ENCODE measurements around the gene PSMB2. TPM values are rescaled to one million over a fixed set of nuclear protein-coding genes. Genes with fewer than 3 reads are reported as not detected.

PSMB2 gene
- total RNA-seq, 1 experiment from 2014 or later = 82.6 TPM

- no peaks in the 10 kb centered on the region for H3K4me1 Mint-ChIP-seq (ENCODE audit: insufficient read depth, unreplicated experiment)
- ChIA-PET POLR2A (interaction anchor here (1.2 kb wide), 1 partner anchor 176 kb away, joined by 3 read pairs; the partner anchor contains the start of gene CLSPN), CTCF (interaction anchor here (0.6 to 1.0 kb wide), 6 partner anchors 9 to 567 kb away, joined by 3 to 4 read pairs (median 3); no protein-coding TSS in a partner anchor)
- H3K9me3 Mint-ChIP-seq (ENCODE audit: unreplicated experiment) = no peaks in the 10 kb centered on the region
- TF ChIP-seq CTCF (IDR thresholded peaks at IDR 0.05; ENCODE audit: unreplicated experiment) = no peak
- H3K27ac Mint-ChIP-seq (ENCODE audit: low read depth, unreplicated experiment) = no peak overlapping the region
- no peak overlapping the region for H3K4me3 Mint-ChIP-seq (ENCODE audit: unreplicated experiment)
- no TSS peak for BruUV-seq (replicated peaks)
- intact Hi-C loops (cut with micrococcal nuclease) = no loop called here
- peaks cover 13% of the 10 kb centered on the region for H3K36me3 Mint-ChIP-seq (ENCODE audit: insufficient read depth, unreplicated experiment)
- DNase-seq (ENCODE audit: unreplicated experiment) = no peak
- no peaks in the 10 kb centered on the region for H3K27me3 Mint-ChIP-seq (ENCODE audit: insufficient read depth, unreplicated experiment)
Observed at GRCh38 chr1:35594005-35594760, 47.1 kb downstream of the PSMB2 start.

- no TSS peak for BruUV-seq (replicated peaks)
- CTCF ChIA-PET = interaction anchor here (0.8 to 1.0 kb wide), 4 partner anchors 8 to 182 kb away, joined by 3 to 4 read pairs (median 4); no protein-coding TSS in a partner anchor
- Mint-ChIP-seq H3K4me1 (ENCODE audit: insufficient read depth, unreplicated experiment) (no peaks in the 10 kb centered on the region), H3K36me3 (ENCODE audit: insufficient read depth, unreplicated experiment) (peaks cover 9% of the 10 kb centered on the region), H3K27me3 (ENCODE audit: insufficient read depth, unreplicated experiment) (no peaks in the 10 kb centered on the region), H3K4me3 (ENCODE audit: unreplicated experiment) (no peak overlapping the region), H3K27ac (ENCODE audit: low read depth, unreplicated experiment) (no peak overlapping the region), H3K9me3 (ENCODE audit: unreplicated experiment) (no peaks in the 10 kb centered on the region)
- intact Hi-C loops (cut with micrococcal nuclease) = no loop called here
- no peak for TF ChIP-seq CTCF (IDR thresholded peaks at IDR 0.05; ENCODE audit: unreplicated experiment)
- POLR2A ChIA-PET = interaction anchor here (1.2 kb wide), 1 partner anchor 177 kb away, joined by 3 read pairs; the partner anchor contains the start of gene CLSPN
- no peak for DNase-seq (ENCODE audit: unreplicated experiment)
Observed at GRCh38 chr1:35592991-35593769, 48.1 kb downstream of the PSMB2 start.

GRCh38 chr1:35591211-35591610 lies 50.1 kb downstream of the PSMB2 start:
- ChIA-PET POLR2A (no interaction called here), CTCF (no interaction called here)
- H3K27me3 Mint-ChIP-seq (ENCODE audit: insufficient read depth, unreplicated experiment) = no peaks in the 10 kb centered on the region
- H3K27ac Mint-ChIP-seq (ENCODE audit: low read depth, unreplicated experiment) = no peak overlapping the region
- no peak for DNase-seq (ENCODE audit: unreplicated experiment)
- H3K4me3 Mint-ChIP-seq (ENCODE audit: unreplicated experiment) = no peak overlapping the region
- no peak for TF ChIP-seq CTCF (IDR thresholded peaks at IDR 0.05; ENCODE audit: unreplicated experiment)
- intact Hi-C loops (cut with micrococcal nuclease) = no loop called here
- no peaks in the 10 kb centered on the region for H3K9me3 Mint-ChIP-seq (ENCODE audit: unreplicated experiment)
- BruUV-seq (replicated peaks) = no TSS peak
- H3K4me1 Mint-ChIP-seq (ENCODE audit: insufficient read depth, unreplicated experiment) = no peaks in the 10 kb centered on the region
- no peaks in the 10 kb centered on the region for H3K36me3 Mint-ChIP-seq (ENCODE audit: insufficient read depth, unreplicated experiment)

GRCh38 chr1:35590476-35591040 lies 50.8 kb downstream of the PSMB2 start:
- no peak overlapping the region for H3K27ac Mint-ChIP-seq (ENCODE audit: low read depth, unreplicated experiment)
- intact Hi-C loops (cut with micrococcal nuclease) = no loop called here
- no peak overlapping the region for H3K4me3 Mint-ChIP-seq (ENCODE audit: unreplicated experiment)
- no peaks in the 10 kb centered on the region for H3K27me3 Mint-ChIP-seq (ENCODE audit: insufficient read depth, unreplicated experiment)
- no peaks in the 10 kb centered on the region for H3K36me3 Mint-ChIP-seq (ENCODE audit: insufficient read depth, unreplicated experiment)
- no peaks in the 10 kb centered on the region for H3K9me3 Mint-ChIP-seq (ENCODE audit: unreplicated experiment)
- TF ChIP-seq CTCF (IDR thresholded peaks at IDR 0.05; ENCODE audit: unreplicated experiment) = no peak
- ChIA-PET POLR2A (no interaction called here), CTCF (no interaction called here)
- no TSS peak for BruUV-seq (replicated peaks)
- H3K4me1 Mint-ChIP-seq (ENCODE audit: insufficient read depth, unreplicated experiment) = no peaks in the 10 kb centered on the region
- no peak for DNase-seq (ENCODE audit: unreplicated experiment)
